Measurements from ENCODE around the gene GBX1.

The GBX1 gene

DNA sequence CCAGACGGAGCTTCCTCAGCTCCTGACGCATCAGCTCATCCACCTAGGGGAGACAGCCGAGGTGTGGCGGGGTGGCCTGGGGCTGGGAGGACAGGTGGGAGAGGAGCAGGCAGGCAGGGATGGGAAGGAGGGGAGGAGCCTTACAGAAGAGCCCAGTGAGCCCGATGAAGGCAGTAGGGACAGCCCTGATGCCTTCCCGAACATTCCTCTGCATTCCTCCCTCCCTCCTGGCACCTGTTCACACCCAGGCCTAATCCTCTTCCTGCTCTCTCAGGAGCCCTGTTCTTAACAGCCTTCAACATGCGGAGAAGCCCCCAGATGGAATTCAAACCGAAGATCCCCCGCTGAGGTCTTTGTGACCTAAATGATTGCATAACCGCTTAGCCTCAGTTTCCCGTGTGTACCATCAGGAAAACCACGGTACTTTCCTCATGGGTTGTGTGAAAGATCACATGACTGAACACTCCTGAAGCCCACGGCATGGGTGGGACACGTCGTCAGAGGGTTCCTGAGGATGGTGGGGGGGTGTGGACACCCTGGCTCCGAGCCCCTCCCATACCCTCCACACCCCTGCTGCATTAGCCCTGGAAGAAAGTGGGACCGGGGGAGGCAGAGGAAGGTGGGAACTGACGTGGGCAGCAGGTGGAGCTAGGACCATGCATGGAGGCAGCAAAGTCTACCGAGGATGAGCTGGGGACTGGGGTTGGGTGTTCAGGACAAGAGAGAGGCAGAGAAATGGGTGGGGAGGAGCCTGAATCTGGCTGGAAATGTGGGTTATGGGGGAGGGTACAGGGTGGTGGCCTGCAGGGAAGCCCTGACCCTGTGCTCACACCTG, 28.3 kb upstream of the GBX1 start:
- Histone ChIP-seq H3K4me3 (ENCODE audit: severe bottlenecking) (no peak overlapping the region), H3K27ac (ENCODE audit: poor library complexity, severe bottlenecking) (no peak overlapping the region), H3K36me3 (ENCODE audit: low read depth) (no peaks in the 10 kb centered on the region), H3K9me3 (ENCODE audit: severe bottlenecking) (no peaks in the 10 kb centered on the region), H3K4me1 (ENCODE audit: insufficient read depth, poor library complexity, severe bottlenecking) (no peaks in the 10 kb centered on the region), H3K27me3 (ENCODE audit: insufficient read depth, poor library complexity, severe bottlenecking) (peaks cover 17% of the 10 kb centered on the region)
- TF ChIP-seq, protein P1, sequence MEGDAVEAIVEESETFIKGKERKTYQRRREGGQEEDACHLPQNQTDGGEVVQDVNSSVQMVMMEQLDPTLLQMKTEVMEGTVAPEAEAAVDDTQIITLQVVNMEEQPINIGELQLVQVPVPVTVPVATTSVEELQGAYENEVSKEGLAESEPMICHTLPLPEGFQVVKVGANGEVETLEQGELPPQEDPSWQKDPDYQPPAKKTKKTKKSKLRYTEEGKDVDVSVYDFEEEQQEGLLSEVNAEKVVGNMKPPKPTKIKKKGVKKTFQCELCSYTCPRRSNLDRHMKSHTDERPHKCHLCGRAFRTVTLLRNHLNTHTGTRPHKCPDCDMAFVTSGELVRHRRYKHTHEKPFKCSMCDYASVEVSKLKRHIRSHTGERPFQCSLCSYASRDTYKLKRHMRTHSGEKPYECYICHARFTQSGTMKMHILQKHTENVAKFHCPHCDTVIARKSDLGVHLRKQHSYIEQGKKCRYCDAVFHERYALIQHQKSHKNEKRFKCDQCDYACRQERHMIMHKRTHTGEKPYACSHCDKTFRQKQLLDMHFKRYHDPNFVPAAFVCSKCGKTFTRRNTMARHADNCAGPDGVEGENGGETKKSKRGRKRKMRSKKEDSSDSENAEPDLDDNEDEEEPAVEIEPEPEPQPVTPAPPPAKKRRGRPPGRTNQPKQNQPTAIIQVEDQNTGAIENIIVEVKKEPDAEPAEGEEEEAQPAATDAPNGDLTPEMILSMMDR (IDR thresholded peaks at IDR 0.05; ENCODE audit: poor library complexity, severe bottlenecking), result no peak
- ATAC-seq (ENCODE audit: low read depth) (no peak), DNase-seq (ENCODE audit: low spot score) (no peak)

DNA sequence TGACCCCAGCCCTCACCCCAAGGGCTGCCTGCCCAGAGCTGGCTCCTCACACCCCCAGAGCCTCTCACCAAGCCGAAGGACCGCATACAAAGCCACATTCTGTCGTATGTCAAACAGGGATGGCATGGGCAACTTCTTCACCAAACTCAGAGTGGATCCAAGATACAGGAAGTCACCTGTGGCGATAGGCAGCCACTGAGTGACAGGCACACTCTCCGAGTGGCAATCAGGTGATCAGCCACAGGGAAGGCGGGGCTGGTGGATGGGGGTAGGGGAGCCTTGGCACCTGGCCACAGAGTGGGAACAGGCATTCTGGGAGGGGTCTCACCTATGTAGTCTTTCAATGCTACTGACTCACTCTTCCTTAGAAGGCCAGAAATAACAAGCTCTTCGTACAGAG, 26.7 kb upstream of the GBX1 start:
- TF ChIP-seq, protein P1 (IDR thresholded peaks at IDR 0.05; ENCODE audit: poor library complexity, severe bottlenecking), result no peak
- no peaks in the 10 kb centered on the region for H3K36me3 ChIP-seq (ENCODE audit: low read depth)
- no peak for ATAC-seq (ENCODE audit: low read depth)
- DNase-seq (ENCODE audit: low spot score), result no peak
- no peaks in the 10 kb centered on the region for H3K4me1 ChIP-seq (ENCODE audit: insufficient read depth, poor library complexity, severe bottlenecking)
- H3K27me3 ChIP-seq (ENCODE audit: insufficient read depth, poor library complexity, severe bottlenecking), result peaks cover 24% of the 10 kb centered on the region
- H3K27ac ChIP-seq (ENCODE audit: poor library complexity, severe bottlenecking), result no peak overlapping the region
- H3K9me3 ChIP-seq (ENCODE audit: severe bottlenecking), result no peaks in the 10 kb centered on the region
- H3K4me3 ChIP-seq (ENCODE audit: severe bottlenecking), result no peak overlapping the region

DNA sequence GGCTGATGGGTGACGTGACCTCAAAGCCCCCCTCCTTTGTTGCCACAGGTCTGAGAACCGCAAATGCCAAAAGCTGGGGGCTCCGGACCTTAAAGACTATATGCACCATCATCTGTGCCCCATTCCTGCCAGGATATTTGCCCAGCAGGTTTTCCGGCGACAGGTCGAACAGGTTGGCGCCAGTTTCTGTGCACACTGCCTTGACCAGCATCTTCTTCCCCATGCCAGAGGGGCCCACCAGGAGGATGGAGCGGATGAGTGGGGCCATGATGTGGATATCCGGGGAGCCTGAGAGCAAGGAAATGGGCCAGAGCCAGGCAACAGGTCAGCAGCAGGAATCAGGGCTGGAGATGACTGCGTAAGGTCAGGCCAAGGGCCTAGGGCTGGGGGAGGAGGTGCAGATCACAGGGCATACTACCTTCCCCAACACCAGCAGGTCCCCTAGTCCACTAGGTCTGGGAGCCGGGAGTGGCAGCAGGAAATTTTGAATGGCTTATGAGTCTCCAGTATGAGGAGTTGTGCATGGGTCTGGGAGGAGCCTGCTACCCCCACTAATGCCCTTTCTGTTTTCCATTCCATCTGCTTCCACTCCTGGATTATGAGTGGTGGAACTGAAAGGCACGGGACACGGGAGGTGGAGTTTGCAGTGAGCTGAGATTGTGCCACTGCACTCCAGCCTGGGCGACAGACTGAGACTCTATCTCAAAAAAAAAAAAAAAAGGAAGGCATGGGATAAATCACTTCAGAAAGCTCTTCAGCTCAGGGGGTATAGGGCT, 25.9 kb upstream of the GBX1 start:
- no peaks in the 10 kb centered on the region for H3K9me3 ChIP-seq (ENCODE audit: severe bottlenecking)
- peaks cover 29% of the 10 kb centered on the region for H3K27me3 ChIP-seq (ENCODE audit: insufficient read depth, poor library complexity, severe bottlenecking)
- no peaks in the 10 kb centered on the region for H3K4me1 ChIP-seq (ENCODE audit: insufficient read depth, poor library complexity, severe bottlenecking)
- no peak overlapping the region for H3K4me3 ChIP-seq (ENCODE audit: severe bottlenecking)
- TF ChIP-seq, protein P1 (IDR thresholded peaks at IDR 0.05; ENCODE audit: poor library complexity, severe bottlenecking), result no peak
- H3K36me3 ChIP-seq (ENCODE audit: low read depth), result no peaks in the 10 kb centered on the region
- ATAC-seq (ENCODE audit: low read depth), result no peak
- H3K27ac ChIP-seq (ENCODE audit: poor library complexity, severe bottlenecking), result no peak overlapping the region
- DNase-seq (ENCODE audit: low spot score), result no peak

DNA sequence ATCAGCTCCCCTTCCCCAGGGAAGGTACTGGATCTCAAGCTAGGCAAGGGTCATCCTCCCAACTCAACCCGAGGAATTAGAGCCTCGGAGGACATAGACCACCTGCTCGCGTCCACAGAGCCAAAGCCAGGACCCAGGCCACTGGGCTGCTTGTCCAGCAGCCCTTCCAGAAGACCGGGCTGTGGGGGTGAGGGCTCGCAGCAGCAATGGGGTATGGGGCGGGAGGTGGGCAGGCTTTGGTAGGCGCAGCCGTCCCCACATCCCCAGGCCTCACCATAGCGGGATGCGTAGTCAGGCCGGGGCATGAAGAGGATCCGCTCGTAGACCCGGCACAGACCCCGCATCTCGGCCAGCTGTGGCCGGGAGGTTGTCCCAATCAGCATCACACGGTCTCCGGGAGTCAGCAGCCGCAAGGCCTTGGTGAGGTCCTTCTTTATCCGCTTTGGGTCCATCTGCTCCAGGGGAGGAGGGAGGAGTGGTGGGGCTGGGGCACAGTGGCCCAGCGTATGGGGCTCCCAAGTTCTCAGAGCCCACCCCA, 24.6 kb upstream of the GBX1 start:
- Histone ChIP-seq H3K27ac (ENCODE audit: poor library complexity, severe bottlenecking) (no peak overlapping the region), H3K27me3 (ENCODE audit: insufficient read depth, poor library complexity, severe bottlenecking) (peaks cover 25% of the 10 kb centered on the region), H3K4me1 (ENCODE audit: insufficient read depth, poor library complexity, severe bottlenecking) (no peaks in the 10 kb centered on the region), H3K4me3 (ENCODE audit: severe bottlenecking) (no peak overlapping the region), H3K9me3 (ENCODE audit: severe bottlenecking) (no peaks in the 10 kb centered on the region), H3K36me3 (ENCODE audit: low read depth) (no peaks in the 10 kb centered on the region)
- ATAC-seq (ENCODE audit: low read depth), result no peak
- DNase-seq (ENCODE audit: low spot score), result no peak
- TF ChIP-seq, protein P1 (IDR thresholded peaks at IDR 0.05; ENCODE audit: poor library complexity, severe bottlenecking), result no peak
